ENCODE data around the gene CASK.

Gene CASK

GRCh38 chrX:41602816-41603345, 320.5 kb downstream of the CASK start:
- no peaks in the 10 kb centered on the region for H3F3A ChIP-seq (ENCODE audit: control insufficient read depth, insufficient read depth)
- H3K79me2 ChIP-seq (ENCODE audit: control insufficient read depth, low read length) = no peaks in the 10 kb centered on the region
- no peaks in the 10 kb centered on the region for H3K9me3 ChIP-seq (ENCODE audit: control insufficient read depth, insufficient read depth, low read length)
- no peaks in the 10 kb centered on the region for H3K27me3 ChIP-seq (ENCODE audit: control insufficient read depth, low read length)
- no peak overlapping the region for H3K27ac ChIP-seq (ENCODE audit: low read depth, low read length)
- H3K36me3 ChIP-seq (ENCODE audit: control insufficient read depth, low read length) = no peaks in the 10 kb centered on the region
- H3K4me2 ChIP-seq (ENCODE audit: low read length) = no peak overlapping the region
- peaks cover 21% of the 10 kb centered on the region for H3K4me1 ChIP-seq (ENCODE audit: control insufficient read depth, low read length)
- no peaks in the 10 kb centered on the region for H4K20me1 ChIP-seq (ENCODE audit: control insufficient read depth, insufficient read depth, low read depth, low read length)
- TF ChIP-seq EZH2phosphoT487 (IDR thresholded peaks at IDR 0.05; ENCODE audit: borderline replicate concordance, low read length) = no peak
- TF ChIP-seq CTCF (IDR thresholded peaks at IDR 0.05; ENCODE audit: low read depth, low read length, poor library complexity, severe bottlenecking) = no peak
- H3K4me3 ChIP-seq (ENCODE audit: low read length) = no peak overlapping the region
- H3K9me2 ChIP-seq (replicated peaks; ENCODE audit: control insufficient read depth, low read length) = no peaks in the 10 kb centered on the region

GRCh38 chrX:41600291-41600690, 323.1 kb downstream of the CASK start:
- no peaks in the 10 kb centered on the region for H3K9me3 ChIP-seq (ENCODE audit: control insufficient read depth, insufficient read depth, low read length)
- no peaks in the 10 kb centered on the region for H3K27me3 ChIP-seq (ENCODE audit: control insufficient read depth, low read length)
- no peaks in the 10 kb centered on the region for H3F3A ChIP-seq (ENCODE audit: control insufficient read depth, insufficient read depth)
- no peaks in the 10 kb centered on the region for H3K36me3 ChIP-seq (ENCODE audit: control insufficient read depth, low read length)
- H3K27ac ChIP-seq (ENCODE audit: low read depth, low read length) = no peak overlapping the region
- H4K20me1 ChIP-seq (ENCODE audit: control insufficient read depth, insufficient read depth, low read depth, low read length) = no peaks in the 10 kb centered on the region
- peaks cover 35% of the 10 kb centered on the region for H3K4me1 ChIP-seq (ENCODE audit: control insufficient read depth, low read length)
- no peaks in the 10 kb centered on the region for H3K79me2 ChIP-seq (ENCODE audit: control insufficient read depth, low read length)
- H3K4me3 ChIP-seq (ENCODE audit: low read length) = no peak overlapping the region
- no peak for TF ChIP-seq CTCF (IDR thresholded peaks at IDR 0.05; ENCODE audit: low read depth, low read length, poor library complexity, severe bottlenecking)
- TF ChIP-seq EZH2phosphoT487 (IDR thresholded peaks at IDR 0.05; ENCODE audit: borderline replicate concordance, low read length) = no peak
- no peak overlapping the region for H3K4me2 ChIP-seq (ENCODE audit: low read length)
- H3K9me2 ChIP-seq (replicated peaks; ENCODE audit: control insufficient read depth, low read length) = no peaks in the 10 kb centered on the region

- H3K4me1 ChIP-seq (ENCODE audit: control insufficient read depth, low read length) = peaks cover 27% of the 10 kb centered on the region
- no peaks in the 10 kb centered on the region for H3F3A ChIP-seq (ENCODE audit: control insufficient read depth, insufficient read depth)
- TF ChIP-seq EZH2phosphoT487 (IDR thresholded peaks at IDR 0.05; ENCODE audit: borderline replicate concordance, low read length) (no peak), CTCF (IDR thresholded peaks at IDR 0.05; ENCODE audit: low read depth, low read length, poor library complexity, severe bottlenecking) (no peak)
- no peaks in the 10 kb centered on the region for H3K79me2 ChIP-seq (ENCODE audit: control insufficient read depth, low read length)
- no peak overlapping the region for H3K4me3 ChIP-seq (ENCODE audit: low read length)
- H3K9me2 ChIP-seq (replicated peaks; ENCODE audit: control insufficient read depth, low read length) = no peaks in the 10 kb centered on the region
- no peaks in the 10 kb centered on the region for H3K36me3 ChIP-seq (ENCODE audit: control insufficient read depth, low read length)
- H3K27ac ChIP-seq (ENCODE audit: low read depth, low read length) = no peak overlapping the region
- no peaks in the 10 kb centered on the region for H4K20me1 ChIP-seq (ENCODE audit: control insufficient read depth, insufficient read depth, low read depth, low read length)
- H3K4me2 ChIP-seq (ENCODE audit: low read length) = no peak overlapping the region
- no peaks in the 10 kb centered on the region for H3K27me3 ChIP-seq (ENCODE audit: control insufficient read depth, low read length)
- H3K9me3 ChIP-seq (ENCODE audit: control insufficient read depth, insufficient read depth, low read length) = no peaks in the 10 kb centered on the region
Measured at GRCh38 chrX:41599507-41599906, 323.8 kb downstream of the CASK start.
